ENCODE data around the gene PCSK6.

PCSK6 gene

GRCh38 chr15:101531170-101531569 lies 41.7 kb upstream of the PCSK6 start:
- Histone ChIP-seq H3K27me3 (ENCODE audit: control insufficient read depth, insufficient read depth, low read length) (no peaks in the 10 kb centered on the region), H3K9me3 (ENCODE audit: control insufficient read depth, insufficient read depth, low read length) (no peaks in the 10 kb centered on the region), H3K36me3 (ENCODE audit: control insufficient read depth, insufficient read depth, low read length) (no peaks in the 10 kb centered on the region), H3K4me3 (ENCODE audit: low read depth, low read length) (no peak overlapping the region), H3K9ac (ENCODE audit: low read depth, low read length) (no peak overlapping the region), H3K4me1 (ENCODE audit: control insufficient read depth, insufficient read depth, low read length) (no peaks in the 10 kb centered on the region)

DNA sequence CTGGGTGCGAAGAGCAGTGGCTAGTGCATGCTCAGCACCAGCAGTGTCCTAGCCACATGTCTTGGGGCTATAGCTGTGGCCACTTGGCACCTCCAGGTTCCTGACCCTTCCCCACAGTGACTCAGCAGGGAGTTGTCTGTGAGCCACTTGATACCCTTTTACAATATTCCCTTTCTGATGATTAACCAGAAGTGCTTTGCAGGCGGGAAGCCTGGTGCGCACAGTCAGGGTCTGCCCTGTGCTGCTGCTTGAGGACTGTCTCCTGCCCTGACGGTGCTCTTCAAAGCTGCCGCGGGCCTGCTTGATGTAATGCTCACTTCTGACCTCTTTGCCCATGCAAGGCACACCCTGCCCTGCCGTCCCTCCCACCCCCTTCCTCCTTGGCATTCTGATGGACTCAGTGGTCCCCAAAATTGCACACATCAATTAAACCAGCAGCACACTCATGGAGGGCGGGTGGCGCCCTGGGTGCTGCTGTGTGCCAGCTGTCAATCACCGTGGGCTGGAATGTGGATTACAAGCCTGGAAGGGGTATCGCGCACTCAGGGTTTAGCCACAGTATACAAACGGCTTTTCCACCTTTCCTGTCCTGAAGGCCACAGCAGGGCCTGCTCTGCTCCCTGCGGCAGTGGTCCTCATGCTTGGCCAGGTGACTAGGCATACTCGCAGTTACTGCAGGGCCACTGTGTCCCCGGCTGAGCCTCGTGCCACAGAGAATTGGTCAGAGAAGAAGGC lies 40.9 kb upstream of the PCSK6 start:
- H3K9me3 ChIP-seq (ENCODE audit: control insufficient read depth, insufficient read depth, low read length), result no peaks in the 10 kb centered on the region
- no peak overlapping the region for H3K9ac ChIP-seq (ENCODE audit: low read depth, low read length)
- H3K27me3 ChIP-seq (ENCODE audit: control insufficient read depth, insufficient read depth, low read length), result no peaks in the 10 kb centered on the region
- H3K36me3 ChIP-seq (ENCODE audit: control insufficient read depth, insufficient read depth, low read length), result no peaks in the 10 kb centered on the region
- H3K4me1 ChIP-seq (ENCODE audit: control insufficient read depth, insufficient read depth, low read length), result no peaks in the 10 kb centered on the region
- no peak overlapping the region for H3K4me3 ChIP-seq (ENCODE audit: low read depth, low read length)

DNA sequence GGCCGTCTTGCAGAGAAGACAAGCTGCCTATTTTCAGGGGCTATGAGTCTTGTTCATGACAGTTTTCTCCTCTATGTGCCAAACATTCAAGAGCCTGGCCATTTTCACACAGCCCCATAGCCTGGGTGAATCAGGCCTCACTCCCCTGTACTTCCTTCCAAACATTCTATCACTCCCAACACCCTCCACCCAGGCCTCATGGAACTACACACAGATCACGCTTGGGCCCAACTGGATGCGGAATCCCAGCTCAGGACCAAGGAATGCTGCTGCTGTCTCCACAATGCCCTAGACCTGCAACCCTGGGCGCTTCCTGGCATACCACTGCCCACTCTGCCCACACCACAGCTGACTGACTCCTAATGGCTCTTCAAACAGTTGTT lies 39.4 kb upstream of the PCSK6 start:
- Histone ChIP-seq H3K9ac (ENCODE audit: low read depth, low read length) (no peak overlapping the region), H3K4me3 (ENCODE audit: low read depth, low read length) (no peak overlapping the region), H3K9me3 (ENCODE audit: control insufficient read depth, insufficient read depth, low read length) (no peaks in the 10 kb centered on the region), H3K4me1 (ENCODE audit: control insufficient read depth, insufficient read depth, low read length) (no peaks in the 10 kb centered on the region), H3K27me3 (ENCODE audit: control insufficient read depth, insufficient read depth, low read length) (no peaks in the 10 kb centered on the region), H3K36me3 (ENCODE audit: control insufficient read depth, insufficient read depth, low read length) (no peaks in the 10 kb centered on the region)

- no peaks in the 10 kb centered on the region for H3K4me1 ChIP-seq (ENCODE audit: control insufficient read depth, insufficient read depth, low read length)
- no peak overlapping the region for H3K4me3 ChIP-seq (ENCODE audit: low read depth, low read length)
- no peaks in the 10 kb centered on the region for H3K36me3 ChIP-seq (ENCODE audit: control insufficient read depth, insufficient read depth, low read length)
- no peaks in the 10 kb centered on the region for H3K9me3 ChIP-seq (ENCODE audit: control insufficient read depth, insufficient read depth, low read length)
- H3K27me3 ChIP-seq (ENCODE audit: control insufficient read depth, insufficient read depth, low read length), result no peaks in the 10 kb centered on the region
- no peak overlapping the region for H3K9ac ChIP-seq (ENCODE audit: low read depth, low read length)
Measured at GRCh38 chr15:101528108-101528916, 38.8 kb upstream of the PCSK6 start.

GRCh38 chr15:101526890-101527289 lies 37.4 kb upstream of the PCSK6 start:
- Histone ChIP-seq H3K4me1 (ENCODE audit: control insufficient read depth, insufficient read depth, low read length) (no peaks in the 10 kb centered on the region), H3K36me3 (ENCODE audit: control insufficient read depth, insufficient read depth, low read length) (no peaks in the 10 kb centered on the region), H3K27me3 (ENCODE audit: control insufficient read depth, insufficient read depth, low read length) (no peaks in the 10 kb centered on the region), H3K9ac (ENCODE audit: low read depth, low read length) (no peak overlapping the region), H3K9me3 (ENCODE audit: control insufficient read depth, insufficient read depth, low read length) (no peaks in the 10 kb centered on the region), H3K4me3 (ENCODE audit: low read depth, low read length) (no peak overlapping the region)

- H3K4me3 ChIP-seq (ENCODE audit: low read depth, low read length), result no peak overlapping the region
- no peaks in the 10 kb centered on the region for H3K4me1 ChIP-seq (ENCODE audit: control insufficient read depth, insufficient read depth, low read length)
- no peaks in the 10 kb centered on the region for H3K36me3 ChIP-seq (ENCODE audit: control insufficient read depth, insufficient read depth, low read length)
- H3K27me3 ChIP-seq (ENCODE audit: control insufficient read depth, insufficient read depth, low read length), result no peaks in the 10 kb centered on the region
- H3K9me3 ChIP-seq (ENCODE audit: control insufficient read depth, insufficient read depth, low read length), result no peaks in the 10 kb centered on the region
- no peak overlapping the region for H3K9ac ChIP-seq (ENCODE audit: low read depth, low read length)
Measured at GRCh38 chr15:101526442-101526841, 36.9 kb upstream of the PCSK6 start.

DNA sequence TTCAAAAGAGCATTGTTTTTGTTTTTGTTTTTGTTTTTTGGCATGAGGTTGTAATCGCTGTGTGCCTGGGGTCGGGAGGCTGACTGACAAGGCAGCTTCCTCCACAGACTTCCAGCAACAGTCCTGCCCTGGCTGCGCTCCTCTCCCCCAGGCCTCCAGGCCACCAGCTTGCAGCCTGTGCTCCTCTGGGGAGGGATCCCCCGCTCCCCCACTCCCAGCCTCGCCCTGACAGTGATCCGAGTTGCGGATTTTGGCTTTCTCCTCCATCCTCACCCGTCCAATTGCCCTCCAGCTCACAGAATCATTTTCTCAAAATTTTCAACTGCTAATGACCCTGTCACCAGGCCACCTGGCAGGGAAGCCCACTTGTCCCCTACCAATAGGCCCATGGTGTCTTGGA lies 36.5 kb upstream of the PCSK6 start:
- Histone ChIP-seq H3K36me3 (ENCODE audit: control insufficient read depth, insufficient read depth, low read length) (no peaks in the 10 kb centered on the region), H3K9me3 (ENCODE audit: control insufficient read depth, insufficient read depth, low read length) (no peaks in the 10 kb centered on the region), H3K9ac (ENCODE audit: low read depth, low read length) (no peak overlapping the region), H3K4me3 (ENCODE audit: low read depth, low read length) (no peak overlapping the region), H3K27me3 (ENCODE audit: control insufficient read depth, insufficient read depth, low read length) (no peaks in the 10 kb centered on the region), H3K4me1 (ENCODE audit: control insufficient read depth, insufficient read depth, low read length) (no peaks in the 10 kb centered on the region)

GRCh38 chr15:101525087-101525669 lies 35.7 kb upstream of the PCSK6 start:
- H3K4me3 ChIP-seq (ENCODE audit: low read depth, low read length), result no peak overlapping the region
- H3K9me3 ChIP-seq (ENCODE audit: control insufficient read depth, insufficient read depth, low read length), result no peaks in the 10 kb centered on the region
- no peaks in the 10 kb centered on the region for H3K27me3 ChIP-seq (ENCODE audit: control insufficient read depth, insufficient read depth, low read length)
- no peaks in the 10 kb centered on the region for H3K4me1 ChIP-seq (ENCODE audit: control insufficient read depth, insufficient read depth, low read length)
- H3K36me3 ChIP-seq (ENCODE audit: control insufficient read depth, insufficient read depth, low read length), result no peaks in the 10 kb centered on the region
- H3K9ac ChIP-seq (ENCODE audit: low read depth, low read length), result no peak overlapping the region

DNA sequence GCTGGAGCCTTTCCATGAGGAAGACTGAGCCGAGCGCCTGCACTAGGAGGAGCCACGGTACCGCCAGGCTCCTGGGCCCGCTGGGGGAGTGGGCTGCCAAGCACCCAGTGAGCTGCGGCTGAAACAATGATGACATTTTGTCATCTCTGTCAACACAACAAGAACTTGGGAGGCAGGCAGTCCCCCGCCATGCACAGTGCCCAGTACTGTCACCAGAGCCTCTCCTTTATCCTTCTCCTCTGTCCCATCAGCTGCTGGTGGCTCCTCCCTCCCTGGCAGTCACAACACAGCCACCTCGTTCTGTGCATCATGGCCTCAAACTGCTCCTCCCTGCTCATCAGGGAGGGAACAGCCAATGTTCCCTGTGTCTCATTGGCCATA lies 34.0 kb upstream of the PCSK6 start:
- no peaks in the 10 kb centered on the region for H3K4me1 ChIP-seq (ENCODE audit: control insufficient read depth, insufficient read depth, low read length)
- no peaks in the 10 kb centered on the region for H3K36me3 ChIP-seq (ENCODE audit: control insufficient read depth, insufficient read depth, low read length)
- H3K27me3 ChIP-seq (ENCODE audit: control insufficient read depth, insufficient read depth, low read length), result no peaks in the 10 kb centered on the region

GRCh38 chr15:101522621-101523559 lies 33.4 kb upstream of the PCSK6 start:
- no peaks in the 10 kb centered on the region for H3K36me3 ChIP-seq (ENCODE audit: control insufficient read depth, insufficient read depth, low read length)
- H3K4me1 ChIP-seq (ENCODE audit: control insufficient read depth, insufficient read depth, low read length), result no peaks in the 10 kb centered on the region
- H3K4me3 ChIP-seq (ENCODE audit: low read depth, low read length), result no peak overlapping the region
- no peak overlapping the region for H3K9ac ChIP-seq (ENCODE audit: low read depth, low read length)
- no peaks in the 10 kb centered on the region for H3K9me3 ChIP-seq (ENCODE audit: control insufficient read depth, insufficient read depth, low read length)
- H3K27me3 ChIP-seq (ENCODE audit: control insufficient read depth, insufficient read depth, low read length), result no peaks in the 10 kb centered on the region

More for the DNA sequence above, 34.0 kb upstream of the PCSK6 start:
- Histone ChIP-seq H3K9ac (ENCODE audit: low read depth, low read length) (no peak overlapping the region), H3K9me3 (ENCODE audit: control insufficient read depth, insufficient read depth, low read length) (no peaks in the 10 kb centered on the region), H3K4me3 (ENCODE audit: low read depth, low read length) (no peak overlapping the region)

GRCh38 chr15:101522091-101522490 lies 32.6 kb upstream of the PCSK6 start:
- Histone ChIP-seq H3K9me3 (ENCODE audit: control insufficient read depth, insufficient read depth, low read length) (no peaks in the 10 kb centered on the region), H3K4me3 (ENCODE audit: low read depth, low read length) (no peak overlapping the region), H3K4me1 (ENCODE audit: control insufficient read depth, insufficient read depth, low read length) (no peaks in the 10 kb centered on the region), H3K36me3 (ENCODE audit: control insufficient read depth, insufficient read depth, low read length) (no peaks in the 10 kb centered on the region), H3K9ac (ENCODE audit: low read depth, low read length) (no peak overlapping the region), H3K27me3 (ENCODE audit: control insufficient read depth, insufficient read depth, low read length) (no peaks in the 10 kb centered on the region)

Data from iPS-15b (cell line).